Endothelial cell (in vitro differentiated cells): ENCODE results near the gene PLPP6. TPM values are rescaled to one million over a fixed set of nuclear protein-coding genes. Genes with fewer than 3 reads are reported as not detected.
A peak's percentile ranks its signal among the peaks of the same experiment; 100 is the strongest.

ENCODE experiments used
- DNase-seq: peaks from one replicate; pipeline ENCODE4 v3.0.0; 2021; ENCODE audit warnings: low spot score
- H3K27ac Mint-ChIP-seq: one replicate; pipeline ENCODE4 v1.8.0; 2021; ENCODE audit warnings: mixed read lengths, inconsistent platforms; ENCODE audit not compliant: unreplicated experiment
- H3K27me3 Mint-ChIP-seq: one replicate; pipeline ENCODE4 v1.8.0; 2021; ENCODE audit warnings: mild to moderate bottlenecking, moderate library complexity, mixed read lengths, inconsistent platforms; ENCODE audit not compliant: unreplicated experiment
- H3K36me3 Mint-ChIP-seq: one replicate; pipeline ENCODE4 v1.8.0; 2021; ENCODE audit warnings: mild to moderate bottlenecking, low read depth, mixed read lengths, inconsistent platforms; ENCODE audit not compliant: unreplicated experiment
- H3K4me1 Mint-ChIP-seq: one replicate; pipeline ENCODE4 v1.8.0; 2021; ENCODE audit warnings: mild to moderate bottlenecking, mixed read lengths, inconsistent platforms; ENCODE audit not compliant: unreplicated experiment
- H3K4me3 Mint-ChIP-seq: one replicate; pipeline ENCODE4 v1.8.0; 2021; ENCODE audit warnings: mild to moderate bottlenecking, mixed read lengths, inconsistent platforms; ENCODE audit not compliant: unreplicated experiment
- H3K9me3 Mint-ChIP-seq: one replicate; pipeline ENCODE4 v1.8.0; 2021; ENCODE audit warnings: mixed read lengths, inconsistent platforms; ENCODE audit not compliant: unreplicated experiment
- CTCF ChIP-seq: fragments of 200-600 bp; sonication (generic); IDR thresholded peaks from one replicate; pipeline ENCODE4 v1.5.0; 2021; ENCODE audit warnings: antibody characterized with exemption; ENCODE audit not compliant: unreplicated experiment
- long read RNA-seq: library from polyadenylated mRNA; unstranded; transcript quantifications from one replicate; pipeline ENCODE4 v2.0.0, GENCODE V29; 2020; ENCODE audit not compliant: unreplicated experiment
- total RNA-seq: library from RNA; stranded (reverse); fragmentation: NEBNext Ultra II Directional; extraction: Animal tissue kit (Norgen Biotek cat#: 25700); gene quantifications from one replicate; pipeline ENCODE4 v1.2.1, GENCODE V29; 2021; ENCODE audit not compliant: unreplicated experiment

Gene PLPP6
- 7.7 TPM for total RNA-seq
- long read RNA-seq, transcript PLPP6-201 (1 exons, 2,944 nt): major isoform, 8 of 8 reads
- long read RNA-seq, partial matches to known transcripts: 0 of 8 reads
- long read RNA-seq, other reads (novel, unspliced or antisense): 0 of 8 reads

- peak; percentile 87 for DNase-seq
- Mint-ChIP-seq H3K9me3 (no peaks in the 10 kb centered on the region), H3K4me1 (peaks cover 35% of the 10 kb centered on the region), H3K27me3 (peaks cover 15% of the 10 kb centered on the region), H3K4me3 (peak within 1 kb of the TSS; percentile 93), H3K36me3 (peaks cover 6% of the 10 kb centered on the region), H3K27ac (peak within 1 kb of the TSS; percentile 95)
- peak; percentile 39 for TF ChIP-seq CTCF
Measured at GRCh38 chr9:4662108-4662988, at the start of gene PLPP6. PLPP6 (plus strand) TSS chr9:4662294; CDS start chr9:4662376, 82 bp downstream.

GRCh38 chr9:4614627-4615026, 47.5 kb upstream of the PLPP6 start:
- no peaks in the 10 kb centered on the region for H3K27me3 Mint-ChIP-seq
- no peak for TF ChIP-seq CTCF
- no peaks in the 10 kb centered on the region for H3K9me3 Mint-ChIP-seq
- no peaks in the 10 kb centered on the region for H3K36me3 Mint-ChIP-seq
- H3K4me1 Mint-ChIP-seq: no peaks in the 10 kb centered on the region
- DNase-seq: no peak
- H3K4me3 Mint-ChIP-seq: no peak overlapping the region
- H3K27ac Mint-ChIP-seq: no peak overlapping the region

- Mint-ChIP-seq H3K27ac (no peak overlapping the region), H3K9me3 (no peaks in the 10 kb centered on the region), H3K36me3 (no peaks in the 10 kb centered on the region), H3K27me3 (no peaks in the 10 kb centered on the region), H3K4me3 (no peak overlapping the region), H3K4me1 (no peaks in the 10 kb centered on the region)
- no peak for DNase-seq
- TF ChIP-seq CTCF: no peak
Measured at GRCh38 chr9:4615251-4615650, 46.8 kb upstream of the PLPP6 start.

GRCh38 chr9:4615778-4616177, 46.3 kb upstream of the PLPP6 start:
- DNase-seq: no peak
- Mint-ChIP-seq H3K36me3 (no peaks in the 10 kb centered on the region), H3K4me3 (no peak overlapping the region), H3K27me3 (no peaks in the 10 kb centered on the region), H3K9me3 (no peaks in the 10 kb centered on the region), H3K27ac (no peak overlapping the region), H3K4me1 (no peaks in the 10 kb centered on the region)
- no peak for TF ChIP-seq CTCF

- H3K27me3 Mint-ChIP-seq: no peaks in the 10 kb centered on the region
- H3K4me3 Mint-ChIP-seq: no peak overlapping the region
- no peak overlapping the region for H3K27ac Mint-ChIP-seq
Measured at GRCh38 chr9:4617752-4618151, 44.3 kb upstream of the PLPP6 start.

More at GRCh38 chr9:4617752-4618151, 44.3 kb upstream of the PLPP6 start:
- no peak for TF ChIP-seq CTCF
- H3K9me3 Mint-ChIP-seq: no peaks in the 10 kb centered on the region
- H3K4me1 Mint-ChIP-seq: no peaks in the 10 kb centered on the region
- no peak for DNase-seq
- no peaks in the 10 kb centered on the region for H3K36me3 Mint-ChIP-seq
